AG04449 (cell line): Measurements from ENCODE around the gene GPATCH1.

Experiments used
- CTCF ChIA-PET: fragments of 350-600 bp; formaldehyde crosslinking; extraction: SDS; loops from one replicate; lab custom pipeline; 2021; ENCODE audit warnings: antibody characterized with exemption; lab: Yijun Ruan, JAX
- POLR2A ChIA-PET: fragments of 400-600, 350-600 bp; formaldehyde crosslinking; extraction: SDS; loops from one replicate; lab custom pipeline; 2020; ENCODE audit warnings: antibody characterized with exemption, inconsistent platforms; lab: Yijun Ruan, JAX
- DNase-seq: peaks from one replicate; pipeline ENCODE4 v3.0.0-alpha.2; 2010; ENCODE audit warnings: low read depth, low spot score
- H3K4me3 ChIP-seq: 2 replicates; pipeline ENCODE4 v1.5.1; 2011; ENCODE audit warnings: low read depth, mild to moderate bottlenecking, control low read depth, low read length
- TF ChIP-seq, protein P1 (sequence below): IDR thresholded peaks from one replicate; pipeline ENCODE4 v1.5.1; 2011; ENCODE audit warnings: mild to moderate bottlenecking, moderate library complexity, low read length, control low read depth, inconsistent platforms; ENCODE audit not compliant: insufficient read depth; ENCODE audit errors: missing control alignments

GPATCH1 gene

DNA sequence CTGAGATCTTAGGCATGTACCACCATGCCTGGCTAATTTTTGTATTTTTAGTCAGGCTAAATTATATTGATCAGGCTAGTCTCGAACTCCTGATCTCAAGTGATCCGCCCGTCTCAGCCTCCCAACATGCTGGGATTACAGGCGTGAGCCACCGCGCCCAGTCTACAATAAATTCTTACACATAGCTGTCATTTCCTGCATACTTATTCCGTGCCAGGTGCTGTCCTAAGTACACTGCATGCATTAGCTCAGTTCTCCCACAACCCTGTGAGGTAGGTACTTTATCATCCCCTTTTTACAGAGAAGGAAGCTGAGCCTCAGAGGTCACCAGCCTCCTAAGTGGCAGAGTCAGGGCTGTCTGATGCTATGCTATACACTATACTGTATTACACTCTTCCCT lies 9.1 kb upstream of the GPATCH1 start:
- TF ChIP-seq, protein P1, sequence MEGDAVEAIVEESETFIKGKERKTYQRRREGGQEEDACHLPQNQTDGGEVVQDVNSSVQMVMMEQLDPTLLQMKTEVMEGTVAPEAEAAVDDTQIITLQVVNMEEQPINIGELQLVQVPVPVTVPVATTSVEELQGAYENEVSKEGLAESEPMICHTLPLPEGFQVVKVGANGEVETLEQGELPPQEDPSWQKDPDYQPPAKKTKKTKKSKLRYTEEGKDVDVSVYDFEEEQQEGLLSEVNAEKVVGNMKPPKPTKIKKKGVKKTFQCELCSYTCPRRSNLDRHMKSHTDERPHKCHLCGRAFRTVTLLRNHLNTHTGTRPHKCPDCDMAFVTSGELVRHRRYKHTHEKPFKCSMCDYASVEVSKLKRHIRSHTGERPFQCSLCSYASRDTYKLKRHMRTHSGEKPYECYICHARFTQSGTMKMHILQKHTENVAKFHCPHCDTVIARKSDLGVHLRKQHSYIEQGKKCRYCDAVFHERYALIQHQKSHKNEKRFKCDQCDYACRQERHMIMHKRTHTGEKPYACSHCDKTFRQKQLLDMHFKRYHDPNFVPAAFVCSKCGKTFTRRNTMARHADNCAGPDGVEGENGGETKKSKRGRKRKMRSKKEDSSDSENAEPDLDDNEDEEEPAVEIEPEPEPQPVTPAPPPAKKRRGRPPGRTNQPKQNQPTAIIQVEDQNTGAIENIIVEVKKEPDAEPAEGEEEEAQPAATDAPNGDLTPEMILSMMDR = no peak
- no peak overlapping the region for H3K4me3 ChIP-seq
- ChIA-PET CTCF (no interaction called here), POLR2A (no interaction called here)
- DNase-seq = no peak

DNA sequence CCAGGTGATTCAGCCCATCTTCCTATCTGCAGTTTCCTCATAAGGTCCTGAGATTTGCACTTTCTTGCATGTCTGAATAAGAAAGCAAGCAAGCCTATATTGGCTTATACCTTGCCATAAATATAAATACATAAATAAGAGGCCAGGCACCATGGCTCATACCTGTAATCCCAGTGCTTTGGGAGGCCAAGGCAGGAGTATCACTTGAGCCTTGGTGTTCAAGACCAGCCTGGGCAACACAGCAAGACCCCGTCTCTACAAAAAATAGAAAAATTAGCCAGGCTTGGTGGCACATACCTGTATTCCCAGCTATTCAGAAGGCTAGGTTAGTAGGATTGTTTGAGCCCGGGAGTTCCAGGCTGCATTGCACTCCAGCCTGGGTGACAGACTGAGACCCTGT lies 5.5 kb upstream of the GPATCH1 start:
- DNase-seq = no peak
- ChIA-PET POLR2A (no interaction called here), CTCF (no interaction called here)
- no peak overlapping the region for H3K4me3 ChIP-seq
- TF ChIP-seq, protein P1 = no peak

DNA sequence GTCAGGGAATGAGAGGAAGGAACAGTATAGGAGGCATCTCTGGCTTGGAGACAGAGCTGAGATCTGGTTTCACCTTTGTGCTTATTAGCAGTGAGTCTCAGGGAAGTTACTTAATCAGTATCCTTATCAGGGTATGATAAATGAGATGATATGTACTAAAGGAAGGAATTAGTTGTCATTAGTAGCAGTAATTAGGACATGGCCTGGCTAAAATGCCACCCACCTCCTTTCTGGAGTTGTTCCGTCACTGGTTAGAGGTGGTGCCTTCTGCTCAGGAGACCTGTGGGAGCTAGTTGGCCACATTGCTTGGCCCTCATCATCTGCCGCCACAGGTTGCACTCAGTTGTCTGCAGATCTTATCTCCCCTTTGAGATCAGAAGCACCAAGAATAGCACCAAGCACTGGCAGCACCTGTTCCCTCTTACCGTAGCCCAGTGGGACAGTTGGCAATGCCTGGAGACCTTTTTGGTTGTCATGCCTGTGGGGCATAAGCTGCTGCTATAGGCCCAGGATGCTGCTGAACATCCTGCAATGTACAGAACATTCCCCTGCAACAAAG lies 4.7 kb downstream of the GPATCH1 start:
- no peak overlapping the region for H3K4me3 ChIP-seq
- DNase-seq = no peak
- TF ChIP-seq, protein P1 = no peak
- CTCF ChIA-PET = interaction anchor here (1.0 kb wide), 1 partner anchor 33 kb away, joined by 3 read pairs; no protein-coding TSS in a partner anchor
- POLR2A ChIA-PET = no interaction called here

DNA sequence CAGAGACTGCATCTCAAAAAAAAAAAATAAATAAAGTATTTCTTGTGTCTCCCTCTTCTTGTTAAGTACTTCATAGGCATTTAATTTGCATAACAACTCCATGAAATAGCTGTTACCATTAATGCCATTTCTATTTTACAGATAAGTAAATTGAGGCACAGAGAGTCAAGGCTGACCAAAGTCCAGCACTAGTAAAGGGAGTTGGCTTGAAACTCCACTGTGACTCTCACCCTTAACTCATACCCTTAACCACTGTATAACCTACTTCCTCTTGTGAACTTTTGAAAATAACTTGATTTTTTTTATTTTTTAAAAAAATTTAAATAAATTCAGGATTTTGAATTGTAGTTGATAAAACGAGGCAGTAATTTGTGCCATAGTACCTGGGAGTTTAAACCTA lies 6.0 kb downstream of the GPATCH1 start:
- ChIA-PET CTCF (interaction anchor here (1.1 to 1.5 kb wide), 2 partner anchors 16 to 111 kb away, joined by 3 to 8 read pairs; no protein-coding TSS in a partner anchor), POLR2A (no interaction called here)
- H3K4me3 ChIP-seq = no peak overlapping the region
- TF ChIP-seq, protein P1 = no peak
- DNase-seq = no peak

DNA sequence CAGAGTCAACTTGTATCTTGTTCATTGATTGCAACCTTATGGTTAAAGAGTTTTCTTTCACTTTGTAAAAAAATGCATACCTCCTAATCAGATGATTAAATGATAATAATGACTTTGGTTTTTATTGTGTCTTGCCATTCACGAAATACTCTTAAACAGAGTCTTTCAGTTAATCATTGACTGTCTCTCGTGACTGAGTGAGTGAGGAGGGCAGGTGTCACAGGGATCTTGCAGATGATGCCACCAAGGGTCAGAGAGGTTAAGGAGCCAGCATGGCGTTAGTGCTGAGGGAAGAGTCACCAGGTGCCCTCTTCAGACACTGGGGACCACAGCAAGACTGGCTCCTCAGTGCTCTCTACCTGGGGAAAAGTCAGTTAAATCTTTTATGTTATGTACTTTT lies 8.0 kb downstream of the GPATCH1 start:
- no peak overlapping the region for H3K4me3 ChIP-seq
- ChIA-PET POLR2A (no interaction called here), CTCF (no interaction called here)
- TF ChIP-seq, protein P1 = no peak
- no peak for DNase-seq

DNA sequence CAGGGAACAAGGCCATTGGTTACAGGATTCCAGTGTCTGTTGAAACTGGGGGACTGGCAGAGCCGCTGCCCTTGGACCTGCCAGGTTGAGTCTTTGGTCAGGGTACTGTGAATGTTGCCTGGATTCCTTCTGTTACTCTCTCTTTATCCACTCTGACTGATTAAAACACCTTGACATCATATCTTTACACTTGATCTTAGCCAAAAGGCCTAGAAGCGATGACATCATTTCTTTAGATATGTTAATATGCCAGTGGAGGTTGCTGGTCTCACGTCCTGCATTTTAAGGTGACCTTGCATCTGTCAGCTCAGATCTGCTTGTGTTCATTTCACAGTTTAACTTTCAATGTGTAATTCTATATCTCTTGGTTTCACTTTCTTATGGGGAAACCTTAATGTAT lies 9.2 kb downstream of the GPATCH1 start:
- DNase-seq = no peak
- no peak overlapping the region for H3K4me3 ChIP-seq
- ChIA-PET POLR2A (no interaction called here), CTCF (interaction anchor here (0.6 kb wide), 1 partner anchor 9 kb away, joined by 3 read pairs; no protein-coding TSS in a partner anchor)
- TF ChIP-seq, protein P1 = no peak
